Measurements from ENCODE around the gene NAV1.

DNA sequence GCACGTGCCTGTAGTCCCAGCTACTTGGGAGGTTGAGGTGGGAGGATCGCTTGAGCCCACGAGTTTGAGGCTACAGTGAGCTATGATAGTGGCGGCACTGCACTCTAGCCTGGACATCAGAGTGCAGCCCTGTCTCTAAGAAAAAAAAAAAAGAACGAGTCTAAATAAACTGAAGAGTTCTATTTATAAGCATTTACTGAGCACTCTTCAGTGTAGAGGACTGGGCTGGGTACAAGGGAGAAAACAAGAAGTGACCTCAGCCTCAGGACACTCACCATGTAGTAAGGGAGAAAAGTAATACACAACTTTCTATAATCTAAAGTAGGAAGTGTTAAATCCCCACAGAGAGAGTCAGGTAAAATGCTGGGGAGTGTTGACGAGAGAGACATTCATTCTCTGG lies 35.0 kb downstream of the NAV1 start:
- TF ChIP-seq POLR2A (IDR thresholded peaks at IDR 0.05; ENCODE audit: low read length) (no peak), GATA1 (IDR thresholded peaks at IDR 0.05; ENCODE audit: low read depth, low read length) (no peak)
